ENCODE results near the gene LAMTOR2.

LAMTOR2 gene

DNA sequence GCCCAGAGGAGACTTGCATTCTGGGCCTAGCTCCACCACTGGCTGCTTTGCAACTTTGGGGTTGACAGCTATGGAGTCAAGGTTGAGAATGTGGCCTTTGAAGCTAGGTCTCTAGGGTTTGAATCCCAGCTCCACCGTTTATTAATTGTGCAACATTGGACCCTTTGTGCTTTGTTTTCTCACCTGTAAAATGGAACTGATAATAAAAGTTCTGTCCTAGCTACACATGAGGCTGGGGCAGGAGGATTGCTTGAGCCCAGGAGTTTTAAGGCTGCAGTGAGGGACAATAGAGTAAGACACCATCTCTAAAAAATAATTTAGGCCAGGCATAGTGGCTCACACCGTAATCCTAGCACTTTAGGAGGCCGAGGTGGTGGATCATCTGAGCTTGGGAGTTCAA is 44.7 kb downstream of the LAMTOR2 start:
- Histone ChIP-seq H3K36me3 (replicated peaks; ENCODE audit: insufficient read depth, low read length) (no peaks in the 10 kb centered on the region), H3K9me3 (replicated peaks; ENCODE audit: insufficient read depth, low read length) (no peaks in the 10 kb centered on the region), H4K20me1 (ENCODE audit: insufficient read depth, low read length) (no peaks in the 10 kb centered on the region), H3K79me2 (ENCODE audit: low read length) (no peaks in the 10 kb centered on the region), H3K9ac (ENCODE audit: low read length) (no peak overlapping the region), H3K4me2 (ENCODE audit: low read depth, low read length) (no peak overlapping the region), H3K27me3 (replicated peaks; ENCODE audit: insufficient read depth, low read length) (no peaks in the 10 kb centered on the region), H3K4me1 (ENCODE audit: low read length) (peaks cover 16% of the 10 kb centered on the region), H2AFZ (ENCODE audit: low read length) (no peak overlapping the region), H3K9me2 (replicated peaks; ENCODE audit: insufficient read depth, low read length) (no peaks in the 10 kb centered on the region), H3K27ac (ENCODE audit: low read length) (no peak overlapping the region), H3F3A (ENCODE audit: insufficient read depth, low read length) (peaks cover 4% of the 10 kb centered on the region; the same call in 1 of the 2 replicates), H3K4me3 (ENCODE audit: low read length) (no peak overlapping the region)
- no peak for DNase-seq
- TF ChIP-seq EZH2 (optimal IDR thresholded peaks at IDR 0.05; ENCODE audit: low read depth, low read length) = no peak
- TF ChIP-seq CTCF (IDR thresholded peaks at IDR 0.05; ENCODE audit: low read length) = no peak

GRCh38 chr1:156100205-156100995 is 45.8 kb downstream of the LAMTOR2 start:
- Histone ChIP-seq H3K79me2 (ENCODE audit: low read length) (no peaks in the 10 kb centered on the region), H3K4me3 (ENCODE audit: low read length) (no peak overlapping the region), H3K4me1 (ENCODE audit: low read length) (peaks cover 19% of the 10 kb centered on the region), H3K36me3 (replicated peaks; ENCODE audit: insufficient read depth, low read length) (no peaks in the 10 kb centered on the region), H3K4me2 (ENCODE audit: low read depth, low read length) (no peak overlapping the region), H2AFZ (ENCODE audit: low read length) (no peak overlapping the region), H3F3A (ENCODE audit: insufficient read depth, low read length) (peaks cover 4% of the 10 kb centered on the region; the same call in 1 of the 2 replicates), H3K9me2 (replicated peaks; ENCODE audit: insufficient read depth, low read length) (no peaks in the 10 kb centered on the region), H3K27me3 (replicated peaks; ENCODE audit: insufficient read depth, low read length) (no peaks in the 10 kb centered on the region), H3K27ac (ENCODE audit: low read length) (no peak overlapping the region), H4K20me1 (ENCODE audit: insufficient read depth, low read length) (no peaks in the 10 kb centered on the region), H3K9ac (ENCODE audit: low read length) (no peak overlapping the region), H3K9me3 (replicated peaks; ENCODE audit: insufficient read depth, low read length) (no peaks in the 10 kb centered on the region)
- no peak for DNase-seq
- TF ChIP-seq EZH2phosphoT487 (IDR thresholded peaks at IDR 0.05; ENCODE audit: low read length) (no peak), CTCF (IDR thresholded peaks at IDR 0.05; ENCODE audit: low read length) (no peak), EZH2 (optimal IDR thresholded peaks at IDR 0.05; ENCODE audit: low read depth, low read length) (no peak)

GRCh38 chr1:156101880-156102279 is 47.3 kb downstream of the LAMTOR2 start:
- H3K9me3 ChIP-seq (replicated peaks; ENCODE audit: insufficient read depth, low read length) = no peaks in the 10 kb centered on the region
- no peak overlapping the region for H3K27ac ChIP-seq (ENCODE audit: low read length)
- no peak overlapping the region for H3K4me3 ChIP-seq (ENCODE audit: low read length)
- no peaks in the 10 kb centered on the region for H3K9me2 ChIP-seq (replicated peaks; ENCODE audit: insufficient read depth, low read length)
- no peaks in the 10 kb centered on the region for H3K79me2 ChIP-seq (ENCODE audit: low read length)
- peaks cover 12% of the 10 kb centered on the region; the same call in 1 of the 2 replicates for H3F3A ChIP-seq (ENCODE audit: insufficient read depth, low read length)
- no peak overlapping the region for H2AFZ ChIP-seq (ENCODE audit: low read length)
- no peak for DNase-seq
- H4K20me1 ChIP-seq (ENCODE audit: insufficient read depth, low read length) = no peaks in the 10 kb centered on the region
- no peaks in the 10 kb centered on the region for H3K27me3 ChIP-seq (replicated peaks; ENCODE audit: insufficient read depth, low read length)
- no peaks in the 10 kb centered on the region for H3K36me3 ChIP-seq (replicated peaks; ENCODE audit: insufficient read depth, low read length)
- no peak for TF ChIP-seq EZH2phosphoT487 (IDR thresholded peaks at IDR 0.05; ENCODE audit: low read length)
- no peak for TF ChIP-seq CTCF (IDR thresholded peaks at IDR 0.05; ENCODE audit: low read length)
- TF ChIP-seq EZH2 (optimal IDR thresholded peaks at IDR 0.05; ENCODE audit: low read depth, low read length) = no peak
- no peak overlapping the region for H3K9ac ChIP-seq (ENCODE audit: low read length)
- H3K4me2 ChIP-seq (ENCODE audit: low read depth, low read length) = no peak overlapping the region
- H3K4me1 ChIP-seq (ENCODE audit: low read length) = peaks cover 18% of the 10 kb centered on the region
